ENCODE results near the gene PLXND1.

PLXND1 gene

DNA sequence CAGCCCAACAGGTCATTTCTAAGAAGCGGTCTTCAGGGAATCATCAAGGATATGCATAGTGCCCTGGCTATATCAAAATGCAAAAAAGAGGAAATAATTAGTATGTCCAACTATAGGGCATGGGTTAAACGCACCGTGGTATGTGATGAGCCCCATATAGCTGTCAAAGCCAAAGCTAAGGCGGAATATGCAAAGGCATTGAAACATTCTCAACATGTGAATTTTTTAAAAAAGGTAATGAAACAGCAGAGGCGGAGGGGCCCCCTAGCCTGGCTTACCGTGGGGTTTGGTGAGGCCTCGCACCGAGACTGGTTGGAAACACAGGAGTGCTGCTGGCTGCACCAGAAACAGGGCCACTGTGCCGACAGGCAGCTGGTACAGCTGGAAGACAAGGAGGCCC is 23.2 kb downstream of the PLXND1 start:
- DNase-seq (ENCODE audit: low spot score) = peak; percentile 67

GRCh38 chr3:129582799-129583198 is 23.7 kb downstream of the PLXND1 start:
- DNase-seq (ENCODE audit: low spot score) = no peak

- DNase-seq (ENCODE audit: low spot score) = no peak
These were observed 24.9 kb downstream of the PLXND1 start for GRCh38 chr3:129581623-129582022.

DNA sequence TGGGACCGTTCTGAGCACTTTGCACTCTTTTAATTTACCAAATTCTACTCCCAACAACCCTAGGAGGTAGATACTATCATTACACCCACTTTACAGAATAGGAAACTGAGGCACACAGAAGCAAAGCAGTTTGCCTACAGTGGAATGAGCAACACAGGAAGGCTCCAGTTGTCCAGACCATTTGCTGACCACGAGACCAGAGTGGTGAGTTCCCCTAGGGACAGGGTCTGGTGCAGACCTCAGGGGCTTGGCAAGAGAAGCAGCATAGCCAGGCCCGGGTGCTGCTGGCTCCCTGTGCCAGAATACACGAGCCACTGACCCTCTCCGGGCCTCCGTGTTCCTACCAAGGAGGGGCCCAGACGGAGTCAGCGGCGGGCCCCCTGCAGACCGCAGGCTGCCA is 26.5 kb downstream of the PLXND1 start:
- no peak for DNase-seq (ENCODE audit: low spot score)

GRCh38 chr3:129577925-129578786 is 28.3 kb downstream of the PLXND1 start:
- DNase-seq (ENCODE audit: low spot score) = peak; percentile 76

- no peak for DNase-seq (ENCODE audit: low spot score)
These were observed 29.1 kb downstream of the PLXND1 start for GRCh38 chr3:129577366-129577765.

- peak; percentile 90 for DNase-seq (ENCODE audit: low spot score)
These were observed 29.7 kb downstream of the PLXND1 start for GRCh38 chr3:129576514-129577352.

- peak; percentile 35 for DNase-seq (ENCODE audit: low spot score)
These were observed 30.5 kb downstream of the PLXND1 start for GRCh38 chr3:129575997-129576384.

DNA sequence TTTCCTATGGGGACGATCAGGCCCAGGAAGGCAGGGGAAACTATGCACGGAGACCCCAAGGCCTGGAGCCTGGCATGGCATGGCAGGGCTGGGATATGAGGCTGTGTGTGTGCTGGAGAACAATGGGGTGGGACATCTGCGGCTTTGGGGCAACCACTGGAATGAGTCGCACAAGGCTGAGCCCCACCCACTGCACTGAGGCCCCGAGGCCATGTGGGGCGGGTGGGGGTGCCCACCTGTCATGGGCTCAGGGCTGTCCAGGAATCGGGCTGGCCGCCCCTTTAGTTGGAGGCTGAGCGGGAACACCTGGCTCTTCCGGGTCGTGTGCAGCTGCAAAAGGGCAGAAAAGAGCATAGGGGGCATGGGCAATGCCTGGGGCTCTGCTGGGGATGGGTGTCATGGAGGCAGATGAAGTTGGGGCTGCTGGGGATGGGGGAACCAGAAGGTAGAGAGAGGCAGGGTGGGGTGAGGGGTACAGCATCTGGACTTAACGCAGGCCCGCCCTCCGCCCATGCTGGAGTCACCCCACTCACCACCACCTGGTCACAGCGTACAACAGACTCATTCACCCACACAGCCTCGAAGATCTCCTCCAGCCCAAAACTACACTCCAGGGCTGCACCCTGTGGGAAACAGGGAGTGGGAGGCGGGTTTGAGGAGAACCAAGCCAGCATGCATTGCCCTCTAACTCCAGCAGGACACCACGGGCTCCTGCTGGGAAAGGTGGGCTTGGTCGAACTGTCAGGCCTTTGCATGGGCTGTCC is 31.1 kb downstream of the PLXND1 start:
- DNase-seq (ENCODE audit: low spot score) = no peak

GRCh38 chr3:129574206-129574605 is 32.3 kb downstream of the PLXND1 start:
- DNase-seq (ENCODE audit: low spot score) = no peak

DNA sequence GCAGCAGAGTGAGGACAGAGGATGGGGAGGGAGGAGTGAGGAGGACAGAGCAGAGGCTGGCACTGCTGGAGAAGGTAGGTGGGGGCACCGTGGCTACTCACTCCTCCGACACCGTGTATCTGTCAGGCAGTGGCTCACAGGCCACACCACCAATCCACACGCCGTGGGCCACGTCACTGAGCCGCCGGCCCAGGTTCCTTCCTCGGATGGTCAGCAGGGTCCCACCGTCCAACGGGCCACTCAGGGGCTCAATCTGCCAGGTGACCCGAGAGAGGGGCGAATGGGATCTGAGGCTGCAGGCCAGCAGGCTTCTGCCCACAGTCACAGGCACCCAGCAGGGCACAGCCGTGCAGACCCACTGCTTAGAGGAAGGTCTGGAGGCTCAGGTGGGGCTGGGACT is 33.0 kb downstream of the PLXND1 start:
- DNase-seq (ENCODE audit: low spot score) = no peak

DNA sequence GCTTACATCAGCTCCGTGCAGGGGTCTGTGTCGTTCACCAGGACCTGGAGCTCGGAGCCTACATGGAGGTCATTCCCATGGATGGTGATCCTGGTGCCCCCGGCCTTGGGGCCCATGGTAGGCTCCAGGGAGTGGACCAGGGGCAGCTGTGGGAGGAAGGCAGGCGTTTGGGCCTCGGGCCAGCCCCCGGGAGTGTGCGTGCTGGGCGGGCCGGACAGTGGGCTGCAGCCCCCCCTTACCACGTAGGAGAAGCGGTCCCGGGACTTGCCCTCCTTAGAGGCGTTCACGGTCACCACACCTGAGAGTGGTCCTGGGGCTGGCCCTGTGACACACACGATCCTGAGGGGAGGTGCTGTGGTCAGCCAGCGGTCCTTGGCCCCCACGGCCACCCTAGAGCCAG is 33.9 kb downstream of the PLXND1 start:
- DNase-seq (ENCODE audit: low spot score) = no peak

- DNase-seq (ENCODE audit: low spot score) = no peak
These were observed 34.6 kb downstream of the PLXND1 start for GRCh38 chr3:129571605-129572547.

DNA sequence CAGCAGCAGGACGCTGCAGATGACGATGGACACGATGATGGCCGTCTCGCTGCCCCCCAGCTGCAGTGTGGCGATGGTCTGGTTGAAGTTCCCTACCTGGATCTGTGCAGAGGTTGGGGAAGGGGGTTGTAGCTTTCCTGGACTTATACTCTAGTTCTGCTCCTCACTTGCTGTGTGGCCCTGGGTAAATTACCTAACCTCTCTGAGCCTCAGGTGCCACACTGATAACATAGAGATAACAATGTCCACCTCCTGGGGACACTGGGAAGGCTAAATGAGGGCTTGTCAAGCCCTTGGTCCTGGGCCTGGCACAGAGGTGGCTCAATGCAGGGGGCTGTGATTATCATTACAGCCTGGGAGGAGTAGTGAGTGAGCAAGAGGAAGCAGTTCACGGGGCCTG is 36.6 kb downstream of the PLXND1 start:
- no peak for DNase-seq (ENCODE audit: low spot score)

DNA sequence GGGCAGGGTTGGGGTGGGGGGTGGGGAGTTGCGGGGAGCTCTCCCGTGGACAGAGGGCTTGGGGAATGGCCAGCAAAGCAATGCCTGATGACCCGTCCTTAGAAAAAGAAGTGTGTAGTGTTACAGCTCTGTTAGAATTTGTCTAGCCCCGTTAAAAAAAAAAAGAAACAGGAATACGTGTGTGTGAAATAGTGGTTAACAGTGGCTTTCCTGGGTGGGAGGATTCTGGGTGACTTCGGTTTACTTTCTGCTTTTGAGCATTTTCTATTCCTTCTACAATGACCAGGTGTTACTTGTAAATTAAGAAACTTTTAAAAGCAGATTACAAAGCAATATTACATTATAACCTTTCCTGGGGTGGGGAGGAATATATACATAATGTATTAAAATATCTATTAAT is 38.5 kb downstream of the PLXND1 start:
- no peak for DNase-seq (ENCODE audit: low spot score)

- DNase-seq (ENCODE audit: low spot score) = no peak
These were observed 39.2 kb downstream of the PLXND1 start for GRCh38 chr3:129567176-129567705.

- DNase-seq (ENCODE audit: low spot score) = no peak
These were observed 40.6 kb downstream of the PLXND1 start for GRCh38 chr3:129565902-129566301.

DNA sequence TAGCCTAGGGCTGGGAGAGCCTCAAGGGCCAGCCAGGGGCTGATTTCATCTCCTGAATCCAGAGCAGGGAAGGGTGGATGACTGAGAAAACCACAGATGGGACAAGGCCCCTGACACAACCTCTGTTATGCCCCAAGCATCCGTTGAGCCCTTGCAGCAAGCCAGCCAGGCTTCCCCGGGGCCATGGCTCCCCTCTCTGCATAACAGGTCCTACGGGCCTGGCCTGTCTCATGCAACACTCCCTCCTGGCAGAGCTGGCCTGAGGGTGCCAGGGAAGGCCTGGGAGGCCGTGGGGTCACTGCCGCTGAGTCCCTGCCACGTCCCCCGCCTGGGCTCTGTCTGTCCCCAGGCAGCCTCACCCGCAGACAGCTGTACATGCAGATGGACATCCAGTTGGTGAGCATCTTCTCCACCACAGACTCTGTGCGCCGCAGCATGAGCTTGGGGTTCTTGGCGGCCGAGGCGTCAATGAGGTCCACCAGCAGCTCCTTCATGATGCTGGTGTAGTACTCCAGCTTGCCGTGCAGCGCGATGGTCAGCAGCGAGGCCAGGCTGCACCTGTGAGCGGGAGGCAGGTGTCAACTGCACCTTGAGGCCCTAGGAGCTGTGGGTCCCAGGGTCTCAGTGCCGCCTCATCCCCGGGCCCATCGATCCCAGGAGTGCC is 41.4 kb downstream of the PLXND1 start:
- no peak for DNase-seq (ENCODE audit: low spot score)

GRCh38 chr3:129563850-129564535 is 42.5 kb downstream of the PLXND1 start:
- no peak for DNase-seq (ENCODE audit: low spot score)

DNA sequence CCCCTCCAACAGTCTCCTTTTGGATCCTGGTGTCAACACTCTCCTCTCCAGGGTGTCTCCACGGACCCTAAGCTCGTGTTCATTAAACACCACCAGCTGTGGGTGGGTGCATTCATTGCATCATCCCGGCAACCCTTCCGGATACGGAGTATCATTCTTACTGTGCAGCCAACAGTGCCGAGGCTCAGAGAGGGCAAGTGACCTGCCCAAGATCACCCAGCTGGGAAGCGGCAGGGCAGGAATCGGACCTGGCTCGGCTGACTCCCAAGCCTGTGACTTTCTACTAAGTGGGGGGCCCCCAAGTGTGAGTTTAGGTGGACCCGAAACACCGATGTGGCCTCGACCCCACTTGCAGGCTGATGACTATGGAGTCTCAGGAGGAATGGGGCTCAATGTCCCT is 43.1 kb downstream of the PLXND1 start:
- no peak for DNase-seq (ENCODE audit: low spot score)

All from germinal center (tissue), 1 donor.